SK-N-SH treated with all-trans-retinoic acid at 6 μM for 48 hours (cell line): Measurements from ENCODE around the gene SPTLC1.

ENCODE experiments used
- ATAC-seq: fragments of 200-7000 bp; cut with Tn5 transposase; 3 replicates; pipeline ENCODE4 v1.9.1; 2020; ENCODE audit warnings: mild to moderate bottlenecking, moderate library complexity
- ARNTL ChIP-seq: fragments of 450-650 bp; formaldehyde crosslinking; IDR thresholded peaks from 2 replicates; pipeline ENCODE4 v1.5.0; 2020; ENCODE audit warnings: low read depth, mild to moderate bottlenecking, moderate library complexity, borderline replicate concordance
- BACH2 ChIP-seq: fragments of 250-450 bp; sonication (Bioruptor Pico); IDR thresholded peaks from 2 replicates; pipeline ENCODE4 v1.9.0; 2021; ENCODE audit warnings: mild to moderate bottlenecking, borderline replicate concordance
- CREB5 ChIP-seq: fragments of 250-450 bp; sonication (Bioruptor Pico); IDR thresholded peaks from 2 replicates; pipeline ENCODE4 v1.5.1; 2020; ENCODE audit warnings: low read depth, mild to moderate bottlenecking, moderate library complexity
- CSDC2 ChIP-seq: fragments of 250-450 bp; sonication (Bioruptor Pico); IDR thresholded peaks from 2 replicates; pipeline ENCODE4 v1.5.0; 2020; ENCODE audit warnings: mild to moderate bottlenecking, moderate library complexity
- ESRRG ChIP-seq: fragments of 250-450 bp; sonication (Bioruptor Pico); IDR thresholded peaks from 2 replicates; pipeline ENCODE4 v1.6.1; 2021; ENCODE audit warnings: mild to moderate bottlenecking
- GLIS3 ChIP-seq: fragments of 250-450 bp; sonication (Bioruptor Pico); IDR thresholded peaks from 2 replicates; pipeline ENCODE4 v1.5.0; 2020; ENCODE audit warnings: mild to moderate bottlenecking, moderate library complexity
- ISL1 ChIP-seq: fragments of 250-450 bp; sonication (Bioruptor Pico); IDR thresholded peaks from 2 replicates; pipeline ENCODE4 v2.1.2; 2022; ENCODE audit warnings: mild to moderate bottlenecking, moderate library complexity
- OSR1 ChIP-seq: fragments of 250-450 bp; sonication (Bioruptor Pico); IDR thresholded peaks from 2 replicates; pipeline ENCODE4 v1.8.0; 2022; ENCODE audit warnings: moderate library complexity, mild to moderate bottlenecking, inconsistent platforms
- PPARA ChIP-seq: fragments of 250-450 bp; sonication (Bioruptor Pico); IDR thresholded peaks from 2 replicates; pipeline ENCODE4 v1.5.0; 2020; ENCODE audit warnings: mild to moderate bottlenecking, borderline replicate concordance
- RARB ChIP-seq: fragments of 250-450 bp; sonication (Bioruptor Pico); IDR thresholded peaks from 2 replicates; pipeline ENCODE4 v1.8.0; 2021; ENCODE audit warnings: mild to moderate bottlenecking, moderate library complexity
- SNAI2 ChIP-seq: fragments of 250-450 bp; sonication (Bioruptor Pico); IDR thresholded peaks from 2 replicates; pipeline ENCODE4 v1.5.0; 2020; ENCODE audit warnings: mild to moderate bottlenecking, moderate library complexity
- TCF4 ChIP-seq: fragments of 250-450 bp; sonication (Bioruptor Pico); IDR thresholded peaks from 2 replicates; pipeline ENCODE4 v1.8.0; 2021; ENCODE audit warnings: mild to moderate bottlenecking, moderate library complexity, borderline replicate concordance
- TOX ChIP-seq: fragments of 250-450 bp; sonication (Bioruptor Pico); IDR thresholded peaks from 2 replicates; pipeline ENCODE4 v1.8.0; 2021; ENCODE audit warnings: mild to moderate bottlenecking, moderate library complexity, borderline replicate concordance
- TSHZ2 ChIP-seq: fragments of 250-450 bp; sonication (Bioruptor Pico); IDR thresholded peaks from 2 replicates; pipeline ENCODE4 v1.5.0; 2020; ENCODE audit warnings: mild to moderate bottlenecking, moderate library complexity
- ZC3H10 ChIP-seq: fragments of 250-450 bp; sonication (Bioruptor Pico); IDR thresholded peaks from 2 replicates; pipeline ENCODE4 v1.5.1; 2021; ENCODE audit warnings: mild to moderate bottlenecking, moderate library complexity
- ZFP3 ChIP-seq: fragments of 250-450 bp; sonication (Bioruptor Pico); IDR thresholded peaks from 2 replicates; pipeline ENCODE4 v1.5.0; 2020; ENCODE audit warnings: mild to moderate bottlenecking, moderate library complexity
- ZFP30 ChIP-seq: fragments of 450-650 bp; formaldehyde crosslinking; IDR thresholded peaks from 2 replicates; pipeline ENCODE4 v1.5.0; 2022; ENCODE audit warnings: mild to moderate bottlenecking, moderate library complexity
- ZNF565 ChIP-seq: fragments of 450-650 bp; formaldehyde crosslinking; conservative IDR thresholded peaks from 2 replicates; pipeline ENCODE4 v1.5.0; 2020; ENCODE audit warnings: low read depth, mild to moderate bottlenecking, moderate library complexity
- ZNF70 ChIP-seq: fragments of 450-650 bp; formaldehyde crosslinking; IDR thresholded peaks from 2 replicates; pipeline ENCODE4 v1.5.0; 2020; ENCODE audit warnings: mild to moderate bottlenecking, moderate library complexity
- ZNF8 ChIP-seq: fragments of 450-650 bp; formaldehyde crosslinking; IDR thresholded peaks from 2 replicates; pipeline ENCODE4 v1.5.0; 2020; ENCODE audit warnings: mild to moderate bottlenecking, moderate library complexity
- TF ChIP-seq, protein P1 (sequence below): fragments of 250-450 bp; sonication (Bioruptor Pico); IDR thresholded peaks from 2 replicates; pipeline ENCODE4 v1.8.0; 2020; ENCODE audit warnings: mild to moderate bottlenecking, moderate library complexity, borderline replicate concordance
- TF ChIP-seq, protein P2 (sequence below): fragments of 250-450 bp; sonication (Bioruptor Pico); IDR thresholded peaks from 2 replicates; pipeline ENCODE4 v1.8.0; 2021; ENCODE audit warnings: low read depth, mild to moderate bottlenecking, moderate library complexity, borderline replicate concordance

Gene SPTLC1

GRCh38 chr9:92122061-92122460 lies 6.8 kb upstream of the SPTLC1 start:
- ATAC-seq: no peak
- no peak for TF ChIP-seq SNAI2 (CRISPR knock-in tag)
- TF ChIP-seq ZFP3 (CRISPR knock-in tag): no peak
- TF ChIP-seq RARB (CRISPR knock-in tag): no peak

DNA sequence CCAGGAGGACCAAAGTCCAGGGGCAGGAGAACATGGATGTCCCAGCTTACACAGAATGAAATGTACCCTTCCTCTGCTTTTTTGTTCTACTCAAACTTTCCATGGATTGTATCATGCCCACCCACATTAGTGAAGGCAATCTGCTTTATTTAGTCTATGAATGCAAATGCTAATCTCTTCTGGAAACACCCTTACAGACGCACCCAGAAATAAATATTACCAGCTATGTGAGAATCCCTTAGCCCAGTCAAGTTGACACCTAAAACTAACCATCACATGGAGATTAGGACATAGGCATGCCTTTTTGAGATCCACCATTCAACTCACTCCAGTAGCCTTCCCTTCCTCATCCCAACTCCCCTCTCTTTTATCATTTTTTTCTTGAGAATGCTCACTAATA lies 6.1 kb upstream of the SPTLC1 start:
- TF ChIP-seq BACH2 (CRISPR knock-in tag) (no peak), PPARA (no peak), SNAI2 (CRISPR knock-in tag) (no peak), ZFP30 (CRISPR knock-in tag) (no peak), TOX (CRISPR knock-in tag) (no peak), ESRRG (CRISPR knock-in tag) (no peak), RARB (CRISPR knock-in tag) (no peak), ZFP3 (CRISPR knock-in tag) (no peak), ISL1 (CRISPR knock-in tag) (no peak), CSDC2 (CRISPR knock-in tag) (no peak), ZC3H10 (CRISPR knock-in tag) (no peak), TSHZ2 (CRISPR knock-in tag) (no peak), TCF4 (CRISPR knock-in tag) (no peak), CREB5 (CRISPR knock-in tag) (no peak), GLIS3 (CRISPR knock-in tag) (no peak), ZNF8 (CRISPR knock-in tag) (no peak), ZNF565 (CRISPR knock-in tag) (no peak), OSR1 (CRISPR knock-in tag) (no peak), ZNF70 (CRISPR knock-in tag) (no peak)
- TF ChIP-seq, protein P1, sequence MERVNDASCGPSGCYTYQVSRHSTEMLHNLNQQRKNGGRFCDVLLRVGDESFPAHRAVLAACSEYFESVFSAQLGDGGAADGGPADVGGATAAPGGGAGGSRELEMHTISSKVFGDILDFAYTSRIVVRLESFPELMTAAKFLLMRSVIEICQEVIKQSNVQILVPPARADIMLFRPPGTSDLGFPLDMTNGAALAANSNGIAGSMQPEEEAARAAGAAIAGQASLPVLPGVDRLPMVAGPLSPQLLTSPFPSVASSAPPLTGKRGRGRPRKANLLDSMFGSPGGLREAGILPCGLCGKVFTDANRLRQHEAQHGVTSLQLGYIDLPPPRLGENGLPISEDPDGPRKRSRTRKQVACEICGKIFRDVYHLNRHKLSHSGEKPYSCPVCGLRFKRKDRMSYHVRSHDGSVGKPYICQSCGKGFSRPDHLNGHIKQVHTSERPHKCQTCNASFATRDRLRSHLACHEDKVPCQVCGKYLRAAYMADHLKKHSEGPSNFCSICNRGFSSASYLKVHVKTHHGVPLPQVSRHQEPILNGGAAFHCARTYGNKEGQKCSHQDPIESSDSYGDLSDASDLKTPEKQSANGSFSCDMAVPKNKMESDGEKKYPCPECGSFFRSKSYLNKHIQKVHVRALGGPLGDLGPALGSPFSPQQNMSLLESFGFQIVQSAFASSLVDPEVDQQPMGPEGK: no peak
- ATAC-seq: no peak

DNA sequence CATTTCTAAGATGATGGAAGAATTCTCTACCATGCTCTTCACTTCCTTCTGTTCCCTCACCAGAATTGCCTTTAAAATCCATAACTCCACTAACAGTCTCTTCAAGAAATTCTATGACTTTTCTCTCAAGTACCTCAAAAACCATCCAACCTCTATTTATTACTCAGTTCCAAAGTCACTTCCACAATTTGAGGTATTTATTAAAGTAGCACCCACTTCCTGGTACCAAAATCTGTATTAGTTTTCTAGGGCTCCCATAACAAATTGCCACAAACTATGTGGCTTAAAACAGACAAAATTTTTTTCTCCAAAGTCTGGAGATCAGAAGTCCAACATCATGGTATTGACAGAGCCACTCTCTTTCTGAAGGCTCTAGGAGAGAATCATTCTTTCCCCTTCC lies 4.9 kb upstream of the SPTLC1 start:
- no peak for ATAC-seq
- TF ChIP-seq ARNTL (CRISPR knock-in tag) (no peak), SNAI2 (CRISPR knock-in tag) (no peak), ZC3H10 (CRISPR knock-in tag) (no peak), ZFP3 (CRISPR knock-in tag) (no peak), ZFP30 (CRISPR knock-in tag) (no peak), TOX (CRISPR knock-in tag) (no peak), TSHZ2 (CRISPR knock-in tag) (no peak)

- no peak for ATAC-seq
- no peak for TF ChIP-seq ZFP30 (CRISPR knock-in tag)
- no peak for TF ChIP-seq CREB5 (CRISPR knock-in tag)
- TF ChIP-seq, protein P2, sequence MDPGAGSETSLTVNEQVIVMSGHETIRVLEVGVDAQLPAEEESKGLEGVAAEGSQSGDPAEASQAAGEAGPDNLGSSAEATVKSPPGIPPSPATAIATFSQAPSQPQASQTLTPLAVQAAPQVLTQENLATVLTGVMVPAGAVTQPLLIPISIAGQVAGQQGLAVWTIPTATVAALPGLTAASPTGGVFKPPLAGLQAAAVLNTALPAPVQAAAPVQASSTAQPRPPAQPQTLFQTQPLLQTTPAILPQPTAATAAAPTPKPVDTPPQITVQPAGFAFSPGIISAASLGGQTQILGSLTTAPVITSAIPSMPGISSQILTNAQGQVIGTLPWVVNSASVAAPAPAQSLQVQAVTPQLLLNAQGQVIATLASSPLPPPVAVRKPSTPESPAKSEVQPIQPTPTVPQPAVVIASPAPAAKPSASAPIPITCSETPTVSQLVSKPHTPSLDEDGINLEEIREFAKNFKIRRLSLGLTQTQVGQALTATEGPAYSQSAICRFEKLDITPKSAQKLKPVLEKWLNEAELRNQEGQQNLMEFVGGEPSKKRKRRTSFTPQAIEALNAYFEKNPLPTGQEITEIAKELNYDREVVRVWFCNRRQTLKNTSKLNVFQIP: no peak
- TF ChIP-seq TCF4 (CRISPR knock-in tag): no peak
- no peak for TF ChIP-seq TSHZ2 (CRISPR knock-in tag)
- no peak for TF ChIP-seq PPARA
- TF ChIP-seq ZFP3 (CRISPR knock-in tag): no peak
Measured at GRCh38 chr9:92119586-92119985, 4.4 kb upstream of the SPTLC1 start.
